GM23338 (cell line): ENCODE results near the gene WDR27. TPM values are rescaled to one million over a fixed set of nuclear protein-coding genes. Genes with fewer than 3 reads are reported as not detected.

Experiments used
- ATAC-seq: fragments of 200-7000 bp; cut with Tn5 transposase; 3 replicates; pipeline ENCODE4 v1.9.1; 2020
- DNase-seq: peaks from one replicate; pipeline ENCODE4 v3.0.0-alpha.2; 2015; ENCODE audit warnings: low spot score
- H2AFZ ChIP-seq: fragments of 200-600 bp; sonication (generic); 2 replicates; pipeline ENCODE4 v1.8.0; 2016; ENCODE audit warnings: antibody characterized with exemption, mild to moderate bottlenecking, moderate library complexity
- H3F3A ChIP-seq: fragments of 200-600 bp; sonication (generic); replicated peaks from 2 replicates; pipeline ENCODE4 v1.8.0; 2017; ENCODE audit warnings: antibody characterized with exemption, mixed run types, low read depth
- H3K27ac ChIP-seq: fragments of 200-600 bp; sonication (generic); 2 replicates; pipeline ENCODE4 v1.6.1; 2016; ENCODE audit warnings: low read depth
- H3K27me3 ChIP-seq: fragments of 200-600 bp; sonication (generic); 2 replicates; pipeline ENCODE4 v1.8.0; 2016; ENCODE audit warnings: mild to moderate bottlenecking, mixed run types, moderate library complexity; ENCODE audit not compliant: insufficient read depth
- H3K36me3 ChIP-seq: fragments of 200-600 bp; sonication (generic); 2 replicates; pipeline ENCODE4 v1.8.0; 2016; ENCODE audit warnings: mild to moderate bottlenecking; ENCODE audit not compliant: insufficient read depth
- H3K4me1 ChIP-seq: fragments of 200-600 bp; sonication (generic); 2 replicates; pipeline ENCODE4 v1.8.0; 2016; ENCODE audit warnings: mild to moderate bottlenecking, moderate library complexity; ENCODE audit not compliant: insufficient read depth
- H3K4me2 ChIP-seq: fragments of 200-600 bp; sonication (generic); 2 replicates; pipeline ENCODE4 v1.7.1; 2017; ENCODE audit warnings: mixed run types
- H3K4me3 ChIP-seq: fragments of 200-600 bp; sonication (generic); 2 replicates; pipeline ENCODE4 v1.6.1; 2016; ENCODE audit warnings: mixed run types
- H3K79me2 ChIP-seq: fragments of 200-600 bp; sonication (generic); replicated peaks from 2 replicates; pipeline ENCODE4 v1.8.0; 2017; ENCODE audit warnings: mild to moderate bottlenecking; ENCODE audit not compliant: insufficient read depth
- H3K9me2 ChIP-seq: fragments of 200-600 bp; sonication (generic); 2 replicates; pipeline ENCODE4 v1.8.0; 2017; ENCODE audit not compliant: insufficient read depth
- H4K20me1 ChIP-seq: fragments of 200-600 bp; sonication (generic); replicated peaks from 2 replicates; pipeline ENCODE4 v1.8.0; 2017; ENCODE audit warnings: mild to moderate bottlenecking; ENCODE audit not compliant: insufficient read depth
- H3K27ac Mint-ChIP-seq: 2 replicates; pipeline ENCODE4 v1.8.0; 2020; ENCODE audit warnings: inconsistent platforms, mild to moderate bottlenecking, moderate library complexity, mixed read lengths
- H3K27me3 Mint-ChIP-seq: 3 replicates; pipeline ENCODE4 v1.8.0; 2022; ENCODE audit warnings: low read depth, mild to moderate bottlenecking, moderate library complexity, mixed read lengths, inconsistent platforms; ENCODE audit not compliant: insufficient read depth, poor library complexity
- H3K36me3 Mint-ChIP-seq: 3 replicates; pipeline ENCODE4 v1.8.0; 2021; ENCODE audit warnings: low read depth, mild to moderate bottlenecking, inconsistent platforms, moderate library complexity, mixed read lengths
- H3K4me1 Mint-ChIP-seq: 3 replicates; pipeline ENCODE4 v1.8.0; 2020; ENCODE audit warnings: mild to moderate bottlenecking, inconsistent platforms, mixed read lengths
- H3K4me3 Mint-ChIP-seq: 3 replicates; pipeline ENCODE4 v1.8.0; 2021; ENCODE audit warnings: moderate library complexity, mild to moderate bottlenecking, inconsistent platforms, mixed read lengths
- H3K9me3 Mint-ChIP-seq: 3 replicates; pipeline ENCODE4 v1.8.0; 2020; ENCODE audit warnings: moderate library complexity, mild to moderate bottlenecking, inconsistent platforms, mixed read lengths
- CREB1 ChIP-seq: fragments of 250-450 bp; sonication (Bioruptor Pico); IDR thresholded peaks from 2 replicates; pipeline ENCODE4 v1.5.0; 2020; ENCODE audit warnings: low read depth, mild to moderate bottlenecking, moderate library complexity
- ETS1 ChIP-seq: IDR thresholded peaks from 2 replicates; pipeline ENCODE4 v1.6.1; 2016; ENCODE audit warnings: antibody characterized with exemption
- EZH2 ChIP-seq: fragments of 200-600 bp; sonication (generic); IDR thresholded peaks from one replicate; pipeline ENCODE4 v1.8.0; 2017; ENCODE audit warnings: antibody characterized with exemption, mild to moderate bottlenecking, low read depth; ENCODE audit not compliant: unreplicated experiment
- EZH2phosphoT487 ChIP-seq: fragments of 200-600 bp; sonication (generic); IDR thresholded peaks from one replicate; pipeline ENCODE4 v1.8.1; 2018; ENCODE audit warnings: antibody characterized with exemption; ENCODE audit not compliant: unreplicated experiment
- JUNB ChIP-seq: IDR thresholded peaks from one replicate; pipeline ENCODE4 v1.6.1; 2016; ENCODE audit warnings: antibody characterized with exemption; ENCODE audit not compliant: unreplicated experiment
- NANOG ChIP-seq: IDR thresholded peaks from 2 replicates; pipeline ENCODE4 v1.6.1; 2016; ENCODE audit warnings: antibody characterized with exemption, borderline replicate concordance
- POLR2AphosphoS5 ChIP-seq: IDR thresholded peaks from 2 replicates; pipeline ENCODE4 v1.6.1; 2016; ENCODE audit warnings: antibody characterized with exemption, low read depth
- STAT1 ChIP-seq: IDR thresholded peaks from one replicate; pipeline ENCODE4 v1.6.1; 2016; ENCODE audit warnings: antibody characterized with exemption; ENCODE audit not compliant: unreplicated experiment
- ZNF114 ChIP-seq: fragments of 250-450 bp; sonication (Bioruptor Pico); IDR thresholded peaks from 2 replicates; pipeline ENCODE4 v1.5.0; 2020; ENCODE audit warnings: mild to moderate bottlenecking, moderate library complexity
- ZNF462 ChIP-seq: fragments of 250-450 bp; sonication (Bioruptor Pico); IDR thresholded peaks from 2 replicates; pipeline ENCODE4 v1.5.0; 2020; ENCODE audit warnings: mild to moderate bottlenecking, moderate library complexity
- polyA plus RNA-seq: library from polyadenylated mRNA; unstranded; fragments of >200 nt; fragmentation: Nextera tagmentation; extraction: Ambion mirVana; gene quantifications from 2 replicates; pipeline ENCODE4 v1.2.1, GENCODE V29; 2016
- total RNA-seq: library from RNA; depleted of rRNA; stranded (reverse); fragments of >200 nt; shearing (Covaris generic); gene quantifications from 2 replicates; pipeline ENCODE4 v1.2.3, GENCODE V29; 2014

Gene WDR27
- total and polyA plus RNA-seq, 2 experiments from 2014 or later: 55.3 to 80.4 TPM

DNA sequence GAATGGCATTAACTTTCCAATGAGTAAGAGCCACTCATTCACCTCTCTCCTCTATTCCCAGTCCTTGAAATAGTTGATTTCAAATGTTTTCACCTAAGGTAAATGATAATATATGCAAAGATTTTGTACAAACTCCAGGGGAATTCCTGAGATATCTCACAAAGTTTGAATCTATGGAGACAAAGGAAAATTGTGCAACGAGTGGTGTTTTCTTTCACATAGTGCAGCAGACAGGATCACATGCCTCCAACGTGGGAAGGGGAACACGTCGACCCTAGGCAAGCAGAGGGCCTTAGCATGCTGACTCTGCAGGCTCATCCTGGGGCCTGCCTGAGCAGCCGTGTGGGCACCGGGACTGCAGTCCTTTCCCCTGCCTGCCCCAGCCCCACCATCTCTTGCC, 252.6 kb downstream of the WDR27 start (continued):
- TF ChIP-seq ZNF462 (CRISPR knock-in tag) (no peak), STAT1 (no peak), JUNB (no peak), EZH2 (no peak), EZH2phosphoT487 (no peak), CREB1 (CRISPR knock-in tag) (no peak), ZNF114 (CRISPR knock-in tag) (no peak), POLR2AphosphoS5 (no peak)

- H3K4me1 Mint-ChIP-seq: peaks cover 2% of the 10 kb centered on the region; the same call in 1 of the 3 replicates
- H3K36me3 Mint-ChIP-seq: no peaks in the 10 kb centered on the region
- Histone ChIP-seq H3K27ac (no peak overlapping the region), H4K20me1 (no peaks in the 10 kb centered on the region), H3K9me2 (no peaks in the 10 kb centered on the region; the same call in 1 of the 2 replicates), H3K4me3 (no peak overlapping the region), H2AFZ (no peak overlapping the region), H3K4me2 (no peak overlapping the region), H3K36me3 (no peaks in the 10 kb centered on the region), H3K4me1 (no peaks in the 10 kb centered on the region), H3F3A (no peaks in the 10 kb centered on the region), H3K27me3 (no peaks in the 10 kb centered on the region), H3K79me2 (no peaks in the 10 kb centered on the region)
- peaks cover 7% of the 10 kb centered on the region for H3K27me3 Mint-ChIP-seq
- DNase-seq: peak; percentile 11
- no peaks in the 10 kb centered on the region for H3K9me3 Mint-ChIP-seq
- ATAC-seq: peak; percentile 74
- no peak overlapping the region for H3K4me3 Mint-ChIP-seq
- no peak overlapping the region for H3K27ac Mint-ChIP-seq
- no peak for TF ChIP-seq JUNB
- no peak for TF ChIP-seq POLR2AphosphoS5
- no peak for TF ChIP-seq EZH2
- TF ChIP-seq ETS1: no peak
- no peak for TF ChIP-seq STAT1
- TF ChIP-seq NANOG: no peak
- TF ChIP-seq ZNF114 (CRISPR knock-in tag): no peak
Measured at GRCh38 chr6:169445661-169446581, 255.9 kb downstream of the WDR27 start.
